NOMO-1 treated with DMSO at 0.1 percent for 48 hours (cell line): ENCODE results near the gene CNFN.
A peak's percentile ranks its signal among the peaks of the same experiment; 100 is the strongest.

Source experiments
- DNase-seq: peaks from one replicate; lab custom pipeline; 2025; ENCODE audit not compliant: unreplicated experiment; lab: John Stamatoyannopoulos, UW

Gene CNFN

DNA sequence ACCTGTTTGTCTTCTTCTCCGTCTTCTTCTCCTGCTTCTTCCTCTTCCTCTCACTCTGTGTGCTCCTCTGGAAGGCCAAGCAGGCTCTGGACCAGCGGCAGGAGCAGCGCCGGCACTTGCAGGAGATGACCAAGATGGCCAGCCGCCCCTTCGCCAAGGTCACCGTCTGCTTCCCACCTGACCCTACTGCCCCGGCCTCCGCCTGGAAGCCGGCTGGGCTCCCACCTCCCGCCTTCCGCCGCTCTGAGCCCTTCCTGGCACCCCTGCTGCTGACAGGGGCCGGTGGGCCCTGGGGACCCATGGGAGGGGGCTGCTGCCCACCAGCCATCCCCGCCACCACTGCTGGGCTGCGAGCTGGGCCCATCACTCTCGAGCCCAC lies 13.9 kb downstream of the CNFN start:
- DNase-seq = no peak

DNA sequence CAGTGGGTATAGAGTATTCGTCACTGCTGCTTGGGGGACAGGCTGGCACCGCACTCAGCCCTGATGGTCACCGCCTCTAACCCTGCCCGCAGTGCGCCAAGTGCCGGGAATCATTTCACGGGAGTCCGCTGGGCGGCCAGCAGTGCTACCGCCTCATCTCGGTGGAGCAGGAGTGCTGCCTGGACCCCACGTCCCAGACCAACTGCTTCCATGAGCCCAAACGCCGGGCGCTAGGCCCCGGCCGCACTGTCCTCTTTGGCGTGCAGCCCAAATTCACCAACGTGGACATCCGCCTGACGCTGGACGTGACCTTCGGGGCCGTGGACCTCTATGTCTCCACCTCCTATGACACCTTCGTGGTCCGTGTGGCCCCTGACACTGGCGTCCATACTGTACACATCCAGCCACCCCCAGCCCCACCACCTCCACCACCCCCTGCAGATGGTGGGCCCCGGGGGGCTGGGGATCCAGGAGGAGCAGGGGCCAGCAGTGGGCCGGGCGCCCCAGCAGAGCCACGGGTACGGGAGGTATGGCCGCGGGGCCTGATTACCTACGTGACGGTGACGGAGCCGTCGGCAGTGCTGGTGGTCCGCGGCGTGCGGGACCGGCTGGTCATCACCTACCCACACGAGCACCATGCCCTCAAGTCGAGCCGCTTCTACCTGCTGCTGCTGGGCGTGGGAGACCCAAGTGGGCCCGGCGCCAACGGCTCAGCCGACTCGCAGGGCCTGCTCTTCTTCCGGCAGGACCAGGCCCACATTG lies 14.5 kb downstream of the CNFN start:
- DNase-seq = no peak

DNA sequence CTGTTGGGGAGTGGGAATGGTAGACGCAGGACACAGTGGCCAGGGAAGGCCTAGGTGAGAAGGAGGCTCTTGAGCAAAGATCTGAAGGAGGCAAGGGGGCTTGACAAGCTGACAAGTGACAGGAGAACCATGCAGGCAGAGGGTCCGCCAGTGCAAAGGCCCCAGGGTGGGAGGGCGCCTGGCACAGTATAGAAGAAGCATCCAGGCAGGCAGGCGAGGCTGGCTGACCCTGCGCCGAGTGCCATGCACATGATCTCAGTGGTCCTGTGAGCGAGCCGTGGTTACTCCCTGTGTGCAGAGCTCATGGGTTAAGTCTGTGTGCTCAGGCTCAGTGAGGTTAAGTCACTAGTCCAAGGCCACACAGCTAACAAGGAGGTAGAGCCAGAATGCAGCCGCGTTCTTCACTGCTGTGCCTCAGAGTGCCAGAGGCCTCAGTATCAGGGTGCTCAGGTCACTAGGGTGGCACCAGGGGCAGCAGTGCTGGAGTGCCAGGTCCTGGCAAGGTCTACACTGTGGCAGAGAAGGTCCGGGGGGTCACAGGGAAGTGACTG lies 15.2 kb downstream of the CNFN start:
- DNase-seq = no peak

DNA sequence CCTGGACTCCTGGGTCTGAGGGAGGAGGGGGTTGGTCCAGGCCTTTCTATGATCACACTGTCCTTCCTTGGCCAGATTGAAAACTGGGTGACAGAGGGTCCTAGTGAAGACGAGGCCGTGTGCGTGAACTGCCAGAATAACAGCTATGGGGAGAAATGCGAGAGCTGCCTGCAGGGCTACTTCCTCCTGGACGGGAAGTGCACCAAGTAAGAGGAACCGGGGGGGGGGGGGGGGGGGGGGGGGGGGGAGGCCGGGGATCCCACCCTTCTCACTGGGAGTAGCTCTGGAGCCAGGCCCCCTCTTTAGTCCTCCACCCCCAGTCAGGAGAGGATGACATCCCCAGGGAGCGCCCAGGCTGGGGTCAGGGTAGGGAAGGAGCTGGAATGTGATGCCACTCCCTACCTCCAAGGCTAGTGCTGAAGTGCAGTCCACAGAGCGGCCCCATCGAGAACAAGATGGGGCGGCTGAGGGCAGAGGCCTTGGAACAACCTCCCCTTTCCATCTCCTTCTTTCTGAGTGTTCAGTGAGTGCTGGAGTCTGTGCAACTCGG lies 19.4 kb downstream of the CNFN start:
- DNase-seq = no peak

DNA sequence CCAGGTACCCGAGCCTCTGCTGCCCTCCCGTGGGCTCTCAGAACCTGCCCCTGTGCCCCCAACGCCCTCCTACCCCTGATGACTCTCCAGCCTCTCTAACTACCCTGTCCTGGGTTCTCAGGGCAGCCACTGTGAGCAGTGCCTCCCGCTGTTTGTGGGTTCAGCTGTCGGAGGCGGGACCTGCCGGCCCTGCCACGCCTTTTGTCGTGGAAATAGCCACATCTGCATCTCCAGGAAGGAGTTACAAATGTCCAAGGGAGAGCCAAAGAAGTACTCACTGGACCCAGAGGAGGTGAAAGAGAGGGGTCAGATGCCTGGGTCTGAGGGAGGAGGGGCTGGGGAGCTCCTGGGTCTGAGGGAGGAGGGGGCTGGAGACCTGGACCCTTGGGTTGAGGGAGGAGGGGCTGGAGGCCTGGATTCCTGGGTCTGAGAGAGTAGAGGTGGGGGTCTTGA lies 20.0 kb downstream of the CNFN start:
- DNase-seq = no peak

DNA sequence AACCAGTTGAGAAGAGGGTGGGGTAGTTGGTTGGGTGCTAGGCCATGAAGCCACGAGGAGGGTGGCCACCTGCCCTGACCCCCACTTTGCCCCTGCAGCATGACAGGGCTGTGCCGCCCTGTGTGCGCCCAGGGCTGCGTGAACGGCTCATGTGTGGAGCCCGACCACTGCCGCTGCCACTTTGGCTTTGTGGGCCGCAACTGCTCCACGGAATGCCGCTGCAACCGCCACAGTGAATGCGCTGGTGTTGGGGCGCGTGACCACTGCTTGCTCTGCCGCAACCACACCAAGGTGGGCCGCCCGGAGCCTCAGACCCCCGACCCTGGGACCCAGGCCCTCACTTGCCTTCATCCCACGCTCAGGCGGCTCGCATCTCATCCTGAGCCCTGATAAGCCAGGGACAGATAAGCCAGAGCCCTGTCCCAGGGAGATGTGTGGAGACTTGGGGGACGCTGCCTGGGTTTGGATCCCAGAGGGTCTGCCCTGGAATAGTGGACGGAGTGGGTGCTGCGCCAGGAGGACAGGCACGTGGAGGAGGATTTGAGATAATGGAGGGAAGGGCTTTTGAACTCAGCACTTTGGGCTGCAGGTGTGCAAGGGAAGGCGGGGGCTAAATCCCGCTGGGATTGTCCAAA lies 20.5 kb downstream of the CNFN start:
- DNase-seq = no peak

DNA sequence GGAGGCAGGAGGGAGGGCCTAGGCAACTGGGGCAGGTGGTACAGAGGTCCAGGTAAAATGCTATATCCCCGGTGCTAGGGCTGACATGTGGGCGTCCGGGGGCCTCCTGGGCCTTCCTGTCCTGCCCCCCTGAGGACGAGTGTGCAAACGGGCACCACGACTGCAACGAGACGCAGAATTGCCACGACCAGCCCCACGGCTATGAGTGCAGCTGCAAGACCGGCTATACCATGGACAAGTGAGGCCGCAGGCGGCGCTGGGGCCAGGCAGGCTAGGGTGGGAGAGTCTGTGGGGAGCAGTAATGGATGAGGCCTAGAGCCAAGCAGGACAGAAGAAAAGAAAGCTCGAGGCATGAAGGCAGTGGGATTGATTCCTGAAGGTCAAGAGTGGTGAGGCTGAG lies 21.3 kb downstream of the CNFN start:
- DNase-seq = no peak

DNA sequence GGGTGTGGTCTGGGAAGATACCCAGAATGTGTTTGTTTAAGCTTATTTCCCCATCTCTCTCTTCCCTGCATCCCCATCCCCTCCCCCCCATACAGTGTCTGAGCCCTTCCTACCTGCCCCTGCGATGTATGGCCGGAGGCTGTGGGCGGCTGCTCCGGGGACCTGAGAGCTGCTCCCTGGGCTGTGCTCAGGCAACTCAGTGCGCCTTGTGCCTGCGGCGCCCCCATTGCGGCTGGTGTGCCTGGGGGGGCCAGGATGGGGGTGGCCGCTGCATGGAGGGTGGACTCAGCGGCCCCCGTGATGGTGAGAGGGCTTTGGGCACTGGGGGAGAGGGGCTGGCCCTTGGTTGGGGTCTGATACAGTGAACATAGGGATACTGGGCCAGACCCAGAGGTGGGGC lies 21.7 kb downstream of the CNFN start:
- DNase-seq = no peak

DNA sequence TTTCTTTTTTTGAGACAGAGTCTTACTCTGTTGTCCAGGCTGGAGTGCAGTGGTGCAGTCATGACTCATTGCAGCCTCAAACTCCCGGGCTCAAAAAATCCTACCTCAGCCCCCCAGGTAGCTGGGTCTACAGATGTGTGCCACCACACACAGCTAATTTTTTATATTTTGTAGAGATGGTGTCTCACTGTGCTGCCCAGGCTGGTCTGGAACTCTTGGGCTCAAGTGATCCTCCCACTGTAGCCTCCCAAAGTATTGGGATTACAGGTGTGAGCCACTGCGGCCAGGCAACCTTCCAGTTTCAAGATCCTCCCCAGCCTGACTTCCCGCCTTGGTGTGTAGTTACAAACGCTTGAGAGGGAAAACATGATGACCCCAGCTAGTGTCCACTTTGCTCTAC lies 22.2 kb downstream of the CNFN start:
- no peak for DNase-seq

DNA sequence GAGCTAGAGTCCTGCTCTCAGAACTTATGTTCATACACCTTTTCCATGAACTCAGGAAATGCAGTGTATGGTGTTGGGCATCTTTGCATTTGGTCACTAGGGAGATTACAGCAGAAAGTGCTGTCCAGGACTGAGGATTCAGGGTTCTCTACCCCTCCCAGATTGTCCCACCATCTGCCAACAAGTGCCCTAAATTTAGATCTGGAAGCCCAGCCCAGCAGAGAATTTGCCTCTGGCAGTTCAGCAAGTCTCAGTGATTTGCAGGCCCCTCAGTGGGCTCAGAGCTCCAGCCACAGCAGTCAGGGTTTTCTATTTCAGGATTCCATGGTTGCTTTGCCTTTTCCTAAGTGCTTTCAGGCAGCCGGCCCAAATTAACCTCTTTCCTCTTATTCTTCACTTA lies 23.4 kb downstream of the CNFN start:
- no peak for DNase-seq

DNA sequence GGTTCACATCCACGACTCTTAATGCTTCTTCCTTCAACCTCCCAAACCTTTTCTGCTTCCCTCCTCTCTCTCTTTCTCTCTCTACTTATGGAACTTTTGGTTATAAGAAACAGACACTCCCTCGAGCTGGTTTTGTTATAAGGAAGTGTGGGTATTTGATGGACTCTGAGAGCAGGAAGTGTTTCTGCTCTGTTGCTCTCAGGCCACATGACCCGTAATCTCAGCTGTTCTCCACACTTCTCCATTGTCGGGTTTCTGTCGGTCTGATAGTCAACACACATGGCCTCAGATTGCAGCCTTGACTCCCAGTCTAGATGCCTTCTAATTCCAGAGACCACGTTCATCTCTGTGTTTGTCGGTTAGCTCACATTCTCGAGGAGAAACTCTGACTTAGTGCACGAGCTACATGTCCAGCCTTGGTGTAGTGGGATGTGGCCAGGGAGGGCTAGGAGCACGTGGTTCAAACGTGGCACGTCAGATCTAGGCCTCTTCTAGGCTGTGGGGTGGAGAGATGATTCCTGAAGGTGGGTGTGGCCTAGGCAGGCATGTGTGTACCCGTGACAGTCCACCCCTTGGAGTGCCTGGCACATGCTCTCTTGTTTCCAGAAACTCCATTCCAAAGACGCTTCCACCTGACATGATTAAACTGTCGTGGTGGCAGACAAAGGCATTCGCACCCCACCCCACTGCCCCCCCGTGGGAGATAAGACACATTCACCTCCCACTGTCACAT lies 26.3 kb downstream of the CNFN start:
- peak; percentile 14 for DNase-seq

DNA sequence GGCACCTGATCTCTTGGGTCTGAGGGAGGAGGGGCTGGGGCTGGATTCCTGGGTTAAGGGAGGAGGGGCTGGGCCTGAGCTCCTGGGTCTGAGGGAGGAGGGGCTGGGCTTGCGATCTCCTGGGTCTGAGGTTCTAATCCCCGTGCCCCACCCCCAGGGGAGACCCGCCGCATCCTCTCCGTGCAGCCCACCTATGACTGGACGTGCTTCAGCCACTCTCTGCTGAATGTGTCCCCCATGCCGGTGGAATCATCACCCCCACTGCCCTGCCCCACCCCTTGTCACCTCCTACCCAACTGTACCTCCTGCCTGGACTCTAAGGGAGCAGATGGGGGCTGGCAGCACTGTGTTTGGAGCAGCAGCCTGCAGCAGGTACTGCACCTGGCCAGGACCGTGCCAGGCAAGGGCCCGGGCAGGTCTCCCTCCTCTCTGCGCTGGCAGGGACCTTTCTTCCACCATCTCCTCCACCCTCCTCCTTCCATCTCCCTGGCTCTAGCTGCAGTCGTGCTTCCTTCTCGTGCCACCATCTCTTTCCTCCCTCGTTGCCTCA lies 27.1 kb downstream of the CNFN start:
- DNase-seq = no peak

DNA sequence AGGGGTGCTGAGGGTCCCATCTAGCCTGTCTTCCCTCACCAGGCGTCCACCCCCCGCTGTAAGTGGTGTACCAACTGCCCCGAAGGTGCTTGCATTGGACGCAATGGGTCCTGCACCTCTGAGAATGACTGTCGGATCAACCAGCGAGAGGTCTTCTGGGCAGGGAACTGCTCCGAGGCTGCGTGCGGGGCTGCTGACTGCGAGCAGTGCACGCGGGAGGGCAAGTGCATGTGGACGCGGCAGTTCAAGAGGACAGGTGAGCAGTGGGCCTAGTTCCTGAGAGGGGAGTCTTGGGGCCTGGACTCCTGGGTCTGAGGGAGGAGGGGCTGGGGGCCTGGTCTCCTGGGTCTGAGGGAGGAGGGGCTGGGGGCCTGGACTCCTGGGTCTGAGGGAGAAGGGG lies 27.8 kb downstream of the CNFN start:
- no peak for DNase-seq

DNA sequence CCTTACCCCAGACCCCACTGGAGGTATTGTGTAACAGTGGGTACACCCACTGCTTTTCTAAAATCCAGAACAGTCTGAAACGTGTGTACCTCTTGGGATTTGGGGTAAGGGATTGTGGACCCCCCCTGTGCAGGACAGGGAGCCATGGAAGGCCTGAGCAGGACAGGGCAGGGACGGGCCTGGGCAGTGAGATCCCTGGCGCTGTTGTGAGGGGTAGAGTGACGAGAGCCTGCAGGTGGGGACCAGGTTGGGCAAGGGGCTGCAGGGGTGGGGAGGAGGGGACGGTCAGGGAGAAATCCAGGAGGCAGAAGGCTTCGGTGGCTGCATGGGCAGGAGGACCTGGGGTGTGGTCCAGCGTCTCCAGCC lies 28.6 kb downstream of the CNFN start:
- no peak for DNase-seq

DNA sequence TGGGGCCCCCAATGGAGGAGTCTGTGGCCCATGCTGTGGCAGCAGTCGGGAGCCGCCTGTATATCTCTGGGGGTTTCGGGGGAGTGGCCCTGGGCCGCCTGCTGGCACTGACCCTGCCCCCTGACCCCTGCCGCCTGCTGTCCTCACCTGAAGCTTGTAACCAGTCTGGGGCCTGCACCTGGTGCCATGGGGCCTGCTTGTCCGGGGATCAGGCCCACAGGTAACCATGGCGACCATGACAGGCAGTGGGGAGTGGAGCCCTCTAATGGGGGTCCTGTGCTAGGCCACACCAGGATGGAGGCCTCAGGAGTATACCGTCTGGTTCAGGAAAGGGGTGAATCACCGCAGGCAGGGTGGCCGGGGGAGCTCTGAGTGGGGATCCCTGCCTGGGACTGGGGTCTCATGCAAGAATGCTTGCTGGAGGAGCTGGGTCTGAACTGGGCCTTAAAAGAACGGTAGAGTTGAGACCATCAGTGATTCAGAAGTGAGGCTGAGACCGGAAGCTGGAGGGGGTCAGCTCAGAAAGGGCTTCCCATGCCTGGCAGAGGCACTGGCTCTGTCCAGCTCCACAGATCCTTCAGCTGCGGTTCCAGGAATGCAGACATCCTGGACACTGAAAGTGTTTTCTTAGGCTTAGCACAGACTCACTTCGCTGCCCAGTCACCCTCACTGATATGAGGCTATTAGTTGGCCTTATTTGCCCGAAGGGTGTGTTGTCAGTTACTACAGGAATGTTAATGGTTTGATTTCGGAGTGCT lies 29.1 kb downstream of the CNFN start:
- no peak for DNase-seq

DNA sequence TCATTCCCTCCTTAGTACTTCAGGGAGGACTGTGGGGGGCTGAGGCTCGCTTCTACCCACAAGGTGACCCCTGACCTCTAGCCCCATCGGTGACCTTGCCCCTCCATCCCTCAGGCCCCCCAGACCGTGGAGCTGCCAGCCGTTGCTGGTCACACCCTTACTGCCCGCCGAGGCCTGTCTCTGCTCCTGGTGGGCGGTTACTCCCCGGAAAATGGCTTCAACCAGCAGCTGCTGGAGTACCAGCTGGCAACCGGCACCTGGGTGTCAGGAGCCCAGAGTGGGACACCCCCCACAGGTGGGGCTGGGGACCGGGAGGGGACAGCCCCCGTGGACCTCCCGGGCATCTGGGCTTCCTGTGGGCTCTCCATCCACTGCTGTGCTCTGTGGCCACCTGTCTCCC lies 32.8 kb downstream of the CNFN start:
- no peak for DNase-seq

DNA sequence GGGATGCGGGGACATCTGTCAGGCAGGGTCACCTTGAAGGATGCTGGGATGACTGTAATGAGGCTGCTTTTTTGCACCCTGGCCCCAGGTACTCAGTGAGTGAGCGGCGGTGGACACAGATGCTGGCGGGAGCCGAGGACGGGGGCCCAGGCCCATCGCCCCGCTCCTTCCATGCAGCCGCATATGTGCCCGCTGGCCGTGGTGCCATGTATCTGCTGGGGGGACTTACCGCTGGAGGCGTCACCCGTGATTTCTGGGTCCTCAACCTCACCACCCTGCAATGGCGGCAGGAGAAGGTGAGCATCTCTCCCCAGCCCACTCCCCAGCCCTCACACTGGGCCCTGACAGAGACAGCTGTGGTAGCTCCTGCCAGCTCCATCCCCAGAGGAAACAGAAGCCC lies 33.4 kb downstream of the CNFN start:
- no peak for DNase-seq

DNA sequence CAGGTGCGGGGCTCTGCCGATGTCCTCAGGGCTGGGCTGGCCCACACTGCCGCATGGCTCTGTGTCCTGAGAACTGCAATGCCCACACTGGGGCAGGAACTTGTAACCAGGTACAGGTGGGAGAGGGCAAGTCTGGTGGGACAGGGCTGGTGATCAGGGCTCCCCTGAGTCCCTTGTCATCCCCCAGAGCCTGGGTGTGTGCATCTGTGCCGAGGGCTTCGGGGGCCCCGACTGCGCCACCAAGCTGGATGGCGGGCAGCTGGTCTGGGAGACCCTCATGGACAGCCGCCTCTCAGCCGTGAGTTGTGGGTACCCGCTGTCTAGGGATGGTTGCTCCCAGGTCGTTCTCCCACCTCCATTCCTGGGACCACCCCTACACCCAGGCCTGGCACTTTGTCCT lies 34.2 kb downstream of the CNFN start:
- no peak for DNase-seq

DNA sequence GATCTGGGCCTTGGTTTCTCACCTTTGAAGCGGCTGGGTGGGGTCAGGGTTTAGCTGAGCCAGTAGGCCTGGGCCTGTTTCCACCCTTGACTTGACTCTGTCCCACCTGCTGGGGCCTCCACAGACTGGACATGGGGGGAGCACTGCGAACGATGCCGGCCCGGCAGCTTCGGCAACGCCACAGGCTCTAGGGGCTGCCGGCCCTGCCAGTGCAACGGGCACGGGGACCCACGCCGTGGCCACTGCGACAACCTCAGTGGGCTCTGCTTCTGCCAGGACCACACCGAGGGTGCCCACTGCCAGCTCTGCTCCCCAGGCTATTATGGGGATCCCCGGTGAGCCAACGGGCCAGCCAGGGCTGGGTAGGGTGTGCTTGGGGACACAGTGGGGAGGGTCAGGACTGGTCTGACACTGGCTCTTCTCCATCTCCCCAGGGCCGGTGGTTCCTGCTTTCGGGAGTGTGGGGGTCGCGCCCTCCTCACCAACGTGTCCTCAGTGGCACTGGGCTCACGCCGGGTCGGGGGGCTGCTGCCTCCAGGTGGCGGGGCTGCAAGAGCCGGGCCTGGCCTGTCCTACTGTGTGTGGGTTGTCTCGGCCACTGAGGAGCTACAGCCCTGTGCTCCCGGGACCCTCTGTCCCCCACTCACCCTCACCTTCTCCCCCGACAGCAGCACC lies 36.6 kb downstream of the CNFN start:
- DNase-seq = no peak
